HL-60/S4 treated with phorbol 12-myristate 13-acetate at 8.2 ng/mL for 4 days and 3 days (cell line): ENCODE results near the gene SGTB.
"Not testable (repeated sequence)": the region's sequence is repeated elsewhere in the genome, so short reads cannot be mapped to it uniquely, and the experiment has no call there.

Experiments
- in situ Hi-C: fragments of 300-500 bp; cut with MboI; formaldehyde crosslinking; loops from 2 replicates; pipeline ENCODE4 v1.15.0; 2022; ENCODE audit warnings: low sequenced_read_pairs

Gene SGTB

DNA sequence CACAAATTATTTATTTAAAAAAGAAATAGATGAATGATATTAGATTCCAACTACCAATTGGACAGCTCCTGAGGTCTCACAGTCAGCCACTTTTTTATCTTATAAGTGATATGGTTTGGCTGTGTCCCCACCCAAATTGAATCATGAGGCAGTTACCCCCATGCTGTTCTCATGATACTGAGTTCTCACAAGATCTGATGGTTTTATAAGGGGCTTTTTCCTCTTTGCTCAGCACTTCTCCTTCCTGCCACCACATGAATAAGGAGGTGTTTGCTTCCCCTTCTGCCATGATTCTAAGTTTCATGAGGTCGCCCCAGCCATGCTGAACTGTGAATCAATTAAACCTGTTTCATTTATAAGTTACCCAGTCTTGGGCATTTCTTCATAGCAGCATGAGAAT is 13.0 kb upstream of the SGTB start:
- in situ Hi-C loops = no loop called here

- in situ Hi-C loops = not testable (repeated sequence)
These were observed 12.4 kb upstream of the SGTB start for GRCh38 chr5:65734196-65734775.

DNA sequence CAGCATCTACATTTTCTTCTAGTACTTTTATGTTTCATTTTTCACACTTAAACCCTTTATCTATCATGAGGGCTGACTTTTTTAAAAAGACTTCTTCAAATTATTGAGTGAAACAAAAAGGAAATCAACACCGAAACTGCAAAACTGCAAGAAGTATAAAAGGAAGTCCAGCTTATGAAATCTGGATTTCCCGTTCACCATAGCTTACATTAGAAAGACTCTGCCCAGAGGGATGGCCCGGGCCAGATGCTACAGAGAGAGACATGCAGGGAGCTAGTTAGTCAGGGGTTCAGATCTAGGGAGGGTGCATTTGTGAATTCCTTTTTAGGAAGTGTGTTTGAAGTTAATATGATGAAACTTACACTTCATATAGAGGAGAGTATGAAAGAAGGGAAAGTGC is 10.1 kb upstream of the SGTB start:
- in situ Hi-C loops = not testable (repeated sequence)

- in situ Hi-C loops = no loop called here
These were observed 9.0 kb upstream of the SGTB start for GRCh38 chr5:65730910-65731309.

GRCh38 chr5:65728218-65728617 is 6.3 kb upstream of the SGTB start:
- in situ Hi-C loops = no loop called here

GRCh38 chr5:65727491-65728156 is 5.7 kb upstream of the SGTB start:
- in situ Hi-C loops = no loop called here

DNA sequence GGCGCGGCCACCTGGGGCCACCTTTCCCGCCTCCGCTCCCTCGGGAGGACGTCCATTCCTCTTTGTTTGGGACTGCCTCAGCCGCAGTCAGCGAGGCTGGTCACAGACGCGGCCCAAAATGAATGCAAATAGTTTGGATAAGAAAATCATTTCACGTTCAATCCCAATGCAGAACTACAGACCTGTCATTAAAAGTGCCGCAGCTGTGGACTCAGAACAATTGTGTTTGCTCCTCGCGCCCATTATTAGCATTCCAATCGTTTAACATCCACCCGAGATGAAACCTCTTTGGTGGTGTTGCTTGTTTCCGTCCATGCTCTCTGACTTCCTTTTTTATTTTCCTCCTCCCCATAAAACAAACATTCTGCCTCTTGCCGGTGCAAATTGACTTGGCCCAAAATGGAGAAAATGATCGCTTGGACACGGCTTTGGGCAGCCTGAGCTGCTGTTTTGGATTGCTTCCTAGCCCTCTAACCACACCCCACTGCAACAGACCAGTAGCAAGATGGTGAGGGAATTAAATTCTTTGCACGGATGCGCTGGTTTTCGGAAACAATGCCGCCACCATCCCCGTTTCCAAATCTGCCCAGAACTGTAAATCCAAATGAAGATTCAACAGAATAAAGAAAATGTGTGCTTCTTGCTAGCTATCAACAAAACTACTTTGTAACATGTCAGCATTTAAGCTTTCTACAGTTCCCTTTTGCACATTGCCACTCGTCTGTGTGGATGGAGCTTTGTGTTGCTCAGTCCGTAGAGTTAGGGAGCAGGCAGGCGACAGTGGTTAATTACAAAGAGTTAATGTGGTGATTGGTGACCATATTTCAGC is 880 bp upstream of the SGTB start:
- in situ Hi-C loops = no loop called here

- in situ Hi-C loops = no loop called here
These were observed 724 bp downstream of the SGTB start for GRCh38 chr5:65721050-65721719.

DNA sequence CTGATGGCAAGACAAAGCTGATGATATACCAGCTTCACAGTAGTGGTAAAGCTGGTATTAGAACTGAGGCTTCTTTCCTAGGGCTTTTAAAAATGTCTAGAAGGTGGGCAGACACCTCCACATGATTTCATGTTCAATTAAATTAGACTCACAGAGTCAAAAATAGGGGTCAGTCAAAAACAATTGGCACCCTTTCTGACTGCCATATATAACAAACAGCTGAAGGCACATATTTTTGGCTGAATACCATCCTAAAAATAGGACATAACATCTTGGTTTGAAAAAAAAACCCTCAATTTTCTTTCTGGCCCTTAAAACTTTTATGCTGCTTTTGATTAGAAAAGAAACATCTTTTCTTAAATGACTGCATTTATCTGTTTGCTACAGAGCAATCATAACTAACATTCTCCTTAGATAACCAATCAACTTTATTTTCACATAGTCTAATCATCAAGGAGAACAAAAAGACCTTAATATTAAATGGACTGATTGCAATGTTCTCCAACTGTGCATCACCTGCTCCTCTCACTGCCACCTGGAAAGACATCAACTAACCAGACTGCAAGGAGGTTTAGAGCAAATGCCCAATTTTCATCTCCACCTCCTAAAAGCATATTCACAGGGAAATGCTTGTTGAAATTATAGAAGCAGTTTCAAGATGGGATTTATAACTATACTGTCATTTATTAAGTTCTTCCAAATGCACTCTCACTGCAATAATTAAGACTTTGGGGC is 3.2 kb downstream of the SGTB start:
- in situ Hi-C loops = no loop called here

DNA sequence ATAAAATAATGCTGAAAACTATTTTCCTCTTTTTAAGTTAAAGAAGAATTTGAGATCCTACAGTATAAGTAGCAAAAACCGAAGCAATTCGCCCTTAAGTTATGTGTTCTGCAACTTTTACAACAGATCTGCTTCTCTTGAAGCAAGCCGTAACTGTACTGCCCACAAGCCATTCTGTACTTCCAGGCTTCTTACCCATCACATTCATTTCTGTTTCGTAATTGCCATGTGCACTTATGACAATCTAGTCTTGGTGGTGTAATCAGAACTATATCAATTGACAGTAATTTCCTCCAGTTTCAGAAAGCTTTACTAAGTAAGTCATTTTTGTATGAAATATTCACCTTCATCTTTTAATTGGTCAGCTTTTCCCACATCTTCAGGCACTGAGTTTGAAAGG is 13.8 kb downstream of the SGTB start:
- in situ Hi-C loops = no loop called here

DNA sequence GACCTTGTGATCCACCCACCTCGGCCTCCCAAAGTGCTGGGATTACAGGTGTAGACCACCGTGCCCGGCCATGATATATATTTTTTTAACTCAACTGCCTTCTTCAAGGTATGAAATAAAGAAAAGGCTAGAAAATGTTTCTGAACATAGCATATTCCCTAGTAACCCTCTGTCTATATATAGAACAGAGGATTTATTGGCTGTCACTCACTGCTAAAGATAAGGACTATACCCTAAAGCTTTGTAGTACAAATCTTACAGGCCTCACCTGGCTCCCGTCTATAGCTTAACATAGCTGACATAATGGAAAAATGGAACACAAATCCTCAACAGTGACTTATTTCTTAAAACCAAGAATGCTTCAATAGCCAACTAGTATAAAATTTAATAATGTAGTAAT is 14.2 kb downstream of the SGTB start:
- in situ Hi-C loops = no loop called here

DNA sequence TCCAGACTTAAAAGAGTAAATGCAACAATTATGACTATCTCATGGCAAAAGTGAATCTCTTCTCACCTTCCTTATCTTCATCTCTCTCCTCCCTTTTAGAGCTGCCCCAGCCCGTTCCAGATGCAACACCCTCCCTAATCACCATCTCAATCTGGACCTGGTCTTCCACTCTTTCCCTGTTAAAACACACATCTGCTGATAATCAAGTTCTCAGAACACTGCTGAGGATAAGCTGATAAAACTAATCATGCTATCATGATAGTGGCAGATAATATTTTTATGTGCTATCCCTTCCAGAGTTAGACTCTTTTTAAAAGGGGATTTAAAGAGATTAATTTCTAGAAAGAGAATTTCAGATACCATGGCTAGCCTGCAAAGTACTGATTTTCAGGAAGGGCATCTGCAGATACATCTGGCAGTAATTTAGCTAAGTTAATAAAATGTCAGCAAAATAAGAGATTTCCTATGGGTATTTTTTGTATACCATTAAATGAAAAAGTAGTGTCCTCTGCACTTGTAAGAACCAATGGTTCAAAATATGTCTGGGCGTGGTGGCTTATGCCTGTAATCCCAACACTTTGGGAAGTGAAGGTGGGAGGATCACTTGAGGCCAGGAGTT is 17.2 kb downstream of the SGTB start:
- in situ Hi-C loops = no loop called here

GRCh38 chr5:65702036-65702435 is 19.9 kb downstream of the SGTB start:
- in situ Hi-C loops = no loop called here

- in situ Hi-C loops = no loop called here
These were observed 22.6 kb downstream of the SGTB start for GRCh38 chr5:65699338-65699737.

- in situ Hi-C loops = no loop called here
These were observed 25.0 kb downstream of the SGTB start for GRCh38 chr5:65696892-65697291.

GRCh38 chr5:65695896-65696295 is 26.0 kb downstream of the SGTB start:
- in situ Hi-C loops = no loop called here

DNA sequence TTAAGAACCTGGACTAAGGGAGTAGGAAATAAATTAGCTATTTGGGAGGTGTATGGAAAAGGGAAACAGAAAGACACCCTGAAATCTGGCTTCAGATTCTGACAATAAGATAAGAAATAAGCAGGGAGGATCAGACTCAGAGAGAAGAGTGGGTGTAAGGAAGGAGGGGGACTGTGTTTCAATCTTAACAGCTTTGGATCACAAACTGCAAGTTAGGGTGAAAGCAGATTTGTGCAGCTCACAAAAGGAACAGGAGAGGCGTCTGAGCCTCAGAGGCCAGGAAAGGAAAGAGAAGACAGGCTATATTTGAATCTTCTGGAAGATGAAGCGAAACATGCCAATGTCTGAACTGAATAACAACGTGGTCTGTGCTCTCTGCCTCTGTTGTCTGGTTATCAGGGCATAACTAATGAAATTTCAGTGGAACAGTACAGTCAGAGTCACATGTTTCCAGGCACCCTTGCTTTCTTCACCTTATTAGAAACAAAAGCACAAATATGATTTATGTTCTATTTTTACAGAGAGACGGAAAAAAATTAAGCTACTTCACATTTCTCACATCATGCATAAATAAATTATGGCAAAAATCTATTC is 26.6 kb downstream of the SGTB start:
- in situ Hi-C loops = no loop called here

- in situ Hi-C loops = no loop called here
These were observed 28.8 kb downstream of the SGTB start for GRCh38 chr5:65693121-65693520.

DNA sequence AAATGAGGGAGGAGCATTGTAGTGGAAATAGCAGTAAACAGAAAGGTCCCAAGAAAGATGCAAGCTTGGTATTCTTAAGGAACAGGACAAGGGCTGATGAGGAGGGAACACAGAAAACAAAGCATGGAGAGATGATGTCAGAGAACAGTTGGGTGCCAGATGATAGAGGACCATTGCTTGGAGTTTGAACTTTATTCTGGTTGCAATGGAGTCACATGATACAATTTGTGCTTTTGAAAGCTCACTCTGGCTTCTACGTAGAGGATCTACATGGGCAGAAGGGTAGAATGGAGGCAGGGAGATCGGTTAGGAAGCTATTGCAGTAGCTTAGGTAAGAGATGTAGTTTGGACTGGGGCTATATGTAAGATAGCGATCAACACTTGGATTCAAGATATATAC is 39.8 kb downstream of the SGTB start:
- in situ Hi-C loops = no loop called here

DNA sequence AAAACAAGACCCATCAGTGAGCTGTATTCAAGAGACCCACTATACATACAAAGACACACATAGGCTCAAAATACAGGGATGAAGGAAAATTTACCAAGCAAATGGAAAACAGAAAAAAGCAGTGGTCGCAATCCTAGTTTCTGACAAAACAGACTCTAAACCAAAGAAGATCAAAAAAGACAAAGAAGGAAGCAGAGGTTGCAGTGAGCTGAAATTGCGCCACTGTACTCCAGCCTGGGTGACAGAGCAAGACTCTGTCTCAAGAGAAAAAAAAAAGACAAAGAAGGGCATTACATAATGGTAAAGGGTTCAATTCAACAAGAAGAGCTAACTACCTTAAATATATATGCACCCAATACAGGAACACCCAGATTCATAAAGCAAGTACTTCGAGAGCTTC is 45.9 kb downstream of the SGTB start:
- in situ Hi-C loops = not testable (repeated sequence)
